GM19238 (cell line): Measurements from ENCODE around the gene PRR23A.

Source experiments
- DNase-seq: peaks from one replicate; pipeline ENCODE4 v3.0.0; 2011; ENCODE audit warnings: low spot score; ENCODE audit not compliant: insufficient read length

Gene PRR23A

GRCh38 chr3:138974462-138974861, 31.6 kb downstream of the PRR23A start:
- DNase-seq, result no peak

- no peak for DNase-seq
These were observed 33.1 kb downstream of the PRR23A start for GRCh38 chr3:138972941-138973340.

- no peak for DNase-seq
These were observed 34.2 kb downstream of the PRR23A start for GRCh38 chr3:138971766-138972320.

GRCh38 chr3:138964923-138965322, 41.1 kb downstream of the PRR23A start:
- DNase-seq, result no peak

- no peak for DNase-seq
These were observed 41.8 kb downstream of the PRR23A start for GRCh38 chr3:138964264-138964663.

GRCh38 chr3:138962854-138963560, 43.1 kb downstream of the PRR23A start:
- no peak for DNase-seq

- DNase-seq, result no peak
These were observed 45.6 kb downstream of the PRR23A start for GRCh38 chr3:138960417-138960852.
